Activated CD4-positive, CD25-positive, alpha-beta regulatory T cell (primary cell): ENCODE results near the gene GINS1.

Source experiments
- DNase-seq, 4 experiments: peaks; one replicate each; lab custom pipeline; 2025; lab: John Stamatoyannopoulos, UW

Gene GINS1

DNA sequence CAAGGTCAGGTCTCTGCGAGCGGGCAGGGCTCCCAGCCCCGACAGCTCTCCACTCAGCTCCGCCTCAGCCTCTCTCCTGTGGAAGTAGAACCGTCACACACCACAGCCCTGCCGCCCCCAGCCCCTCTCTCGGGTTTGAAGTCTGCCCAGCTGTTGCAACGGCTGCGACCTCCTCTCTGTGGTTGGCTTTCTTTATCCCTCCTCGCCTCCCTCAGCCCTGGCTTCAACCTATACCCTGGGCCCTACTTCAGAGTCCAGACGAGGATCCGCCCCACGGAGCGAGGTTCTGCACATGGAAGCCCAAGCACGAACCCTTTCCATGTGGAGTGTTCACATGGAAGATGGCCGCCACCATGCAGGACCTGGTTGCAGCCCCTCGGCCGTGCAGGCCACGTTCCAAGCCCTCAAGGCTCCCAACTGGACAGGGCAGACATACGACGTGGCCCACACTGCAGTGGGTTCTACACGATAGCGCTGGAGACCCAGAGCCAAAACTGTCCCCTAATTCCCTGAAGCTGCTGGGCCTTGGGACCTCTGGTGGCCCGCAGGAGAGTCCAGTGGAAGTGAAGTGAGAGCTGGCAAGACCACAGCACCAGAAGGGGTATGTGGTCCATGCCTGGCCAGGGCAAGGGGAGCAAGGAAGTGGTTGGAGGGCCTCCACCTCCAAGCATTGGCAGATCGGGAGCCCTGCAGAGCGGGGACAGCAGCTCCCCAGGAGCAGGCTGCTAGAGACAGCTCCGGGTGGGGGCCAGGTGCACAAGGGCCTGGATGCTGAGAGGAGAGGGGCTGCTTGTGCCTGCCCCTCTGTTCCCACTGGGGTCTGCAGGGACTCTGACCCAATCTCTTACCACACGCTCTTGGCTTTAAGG lies 69.8 kb downstream of the GINS1 start:
- no peak for DNase-seq

DNA sequence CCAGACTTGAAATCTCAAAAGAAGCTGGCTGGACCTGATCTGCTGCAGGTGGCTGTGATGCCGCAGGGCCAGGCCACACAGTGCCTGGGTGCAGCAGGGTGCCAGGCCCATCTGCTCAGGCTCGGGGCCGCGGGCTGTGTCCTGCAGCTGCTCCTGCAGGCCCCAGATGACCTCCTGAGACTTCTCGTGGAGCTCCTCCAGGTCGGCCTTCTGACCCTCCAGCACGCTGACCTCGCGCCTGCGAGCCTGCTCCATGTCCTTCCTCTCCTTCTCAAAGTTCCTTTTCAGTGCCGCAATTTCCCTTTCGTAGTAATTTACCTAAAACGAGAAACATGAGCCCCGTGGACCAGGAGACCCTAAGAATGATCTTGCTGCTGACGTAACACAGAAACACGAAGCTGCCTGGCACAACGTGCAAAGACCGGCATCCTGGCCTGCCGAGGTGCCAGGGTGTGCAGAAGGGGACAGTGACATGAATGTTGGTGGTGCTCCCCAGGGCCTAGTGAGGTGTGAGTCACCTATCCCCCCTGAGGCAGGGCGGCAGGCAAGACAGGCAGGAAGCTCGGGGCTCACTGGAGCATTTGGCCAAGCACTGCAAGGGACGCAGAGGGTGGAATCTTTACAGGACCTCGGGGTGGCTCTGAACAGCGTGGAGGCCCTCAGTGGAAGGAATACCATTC lies 71.6 kb downstream of the GINS1 start:
- DNase-seq: no peak

- DNase-seq: no peak
These were observed 72.2 kb downstream of the GINS1 start for GRCh38 chr20:25479638-25480037.

- no peak for DNase-seq
These were observed 72.7 kb downstream of the GINS1 start for GRCh38 chr20:25480156-25480555.

DNA sequence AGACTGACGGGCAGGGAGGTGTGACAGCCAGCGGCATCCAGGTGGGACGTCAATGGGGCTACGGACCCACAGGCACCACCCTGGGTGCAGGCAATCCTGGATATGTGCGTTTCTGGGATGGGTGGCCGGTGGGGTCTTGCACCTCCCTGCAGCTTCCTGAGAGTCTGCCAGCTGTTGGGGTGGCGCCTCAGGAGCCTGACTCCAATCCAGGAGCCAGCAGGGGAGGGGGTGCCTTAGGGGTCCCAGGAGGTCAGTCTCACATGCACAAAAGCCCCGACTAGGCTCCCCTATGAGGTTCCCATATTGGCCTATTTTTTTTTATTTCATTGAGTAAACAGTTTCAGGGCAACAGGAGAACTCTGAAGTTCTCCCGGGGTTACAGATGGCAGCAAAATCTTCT lies 73.3 kb downstream of the GINS1 start:
- DNase-seq: no peak

GRCh38 chr20:25481235-25481917 lies 73.9 kb downstream of the GINS1 start:
- no peak for DNase-seq

- no peak for DNase-seq
These were observed 74.4 kb downstream of the GINS1 start for GRCh38 chr20:25481918-25482253.

DNA sequence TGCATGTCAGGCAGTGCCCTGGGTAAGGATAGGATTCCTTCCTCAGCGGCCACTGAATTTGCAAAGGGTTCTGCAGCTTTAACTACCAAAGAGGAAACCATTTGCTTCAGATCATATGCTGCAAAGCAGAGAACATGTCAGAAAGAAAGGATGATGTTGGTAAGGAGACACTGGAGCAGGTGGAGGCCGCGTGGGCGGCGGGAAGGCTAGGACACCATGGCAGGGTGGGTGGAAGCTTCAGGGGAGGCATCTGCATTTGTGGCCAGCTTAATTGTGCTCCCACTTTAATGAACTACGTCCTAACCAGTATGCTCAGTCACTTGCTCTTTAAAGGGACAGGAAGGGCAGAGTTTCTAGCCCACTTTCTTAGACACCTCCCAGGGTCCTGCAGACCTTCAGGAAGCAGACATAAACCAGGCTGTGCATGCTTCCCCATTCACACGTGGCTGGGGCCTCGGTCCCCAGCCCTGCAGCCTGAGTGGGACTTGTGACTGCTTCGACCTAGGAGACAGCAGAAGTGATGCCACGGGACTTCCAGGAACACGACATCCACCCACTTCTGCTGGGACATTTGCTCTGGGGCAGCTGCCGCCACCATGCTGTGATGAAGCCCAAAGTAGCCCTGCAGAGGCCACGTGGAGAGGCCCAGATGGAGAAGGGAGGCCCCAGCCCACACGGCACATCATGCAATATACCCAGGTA lies 76.1 kb downstream of the GINS1 start:
- DNase-seq: no peak

- no peak for DNase-seq
These were observed 76.9 kb downstream of the GINS1 start for GRCh38 chr20:25484224-25484846.

- DNase-seq: no peak
These were observed 77.5 kb downstream of the GINS1 start for GRCh38 chr20:25484911-25485511.

DNA sequence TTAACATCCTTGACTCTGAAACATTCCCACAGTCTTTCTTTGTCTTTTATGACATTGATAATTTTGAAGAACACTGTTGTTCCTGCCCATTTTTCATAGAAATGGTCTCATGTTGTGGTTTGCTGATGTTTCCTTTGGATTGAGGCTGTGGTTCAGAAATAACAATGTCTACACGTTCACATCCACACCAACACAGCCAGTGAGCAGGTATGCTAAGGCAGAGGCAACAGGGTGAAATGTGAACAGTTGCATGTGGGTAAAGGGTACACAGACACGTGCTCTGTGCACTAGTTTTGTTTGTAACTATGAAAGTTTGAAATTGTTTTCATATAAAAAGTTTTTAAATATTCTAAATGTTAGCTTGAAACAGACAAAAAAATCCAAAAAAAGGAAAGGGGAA lies 78.4 kb downstream of the GINS1 start:
- no peak for DNase-seq

GRCh38 chr20:25486377-25486776 lies 78.9 kb downstream of the GINS1 start:
- DNase-seq: no peak

GRCh38 chr20:25487306-25487705 lies 79.8 kb downstream of the GINS1 start:
- DNase-seq: no peak

GRCh38 chr20:25487975-25488374 lies 80.5 kb downstream of the GINS1 start:
- no peak for DNase-seq

GRCh38 chr20:25489221-25489871 lies 81.9 kb downstream of the GINS1 start:
- DNase-seq: no peak

DNA sequence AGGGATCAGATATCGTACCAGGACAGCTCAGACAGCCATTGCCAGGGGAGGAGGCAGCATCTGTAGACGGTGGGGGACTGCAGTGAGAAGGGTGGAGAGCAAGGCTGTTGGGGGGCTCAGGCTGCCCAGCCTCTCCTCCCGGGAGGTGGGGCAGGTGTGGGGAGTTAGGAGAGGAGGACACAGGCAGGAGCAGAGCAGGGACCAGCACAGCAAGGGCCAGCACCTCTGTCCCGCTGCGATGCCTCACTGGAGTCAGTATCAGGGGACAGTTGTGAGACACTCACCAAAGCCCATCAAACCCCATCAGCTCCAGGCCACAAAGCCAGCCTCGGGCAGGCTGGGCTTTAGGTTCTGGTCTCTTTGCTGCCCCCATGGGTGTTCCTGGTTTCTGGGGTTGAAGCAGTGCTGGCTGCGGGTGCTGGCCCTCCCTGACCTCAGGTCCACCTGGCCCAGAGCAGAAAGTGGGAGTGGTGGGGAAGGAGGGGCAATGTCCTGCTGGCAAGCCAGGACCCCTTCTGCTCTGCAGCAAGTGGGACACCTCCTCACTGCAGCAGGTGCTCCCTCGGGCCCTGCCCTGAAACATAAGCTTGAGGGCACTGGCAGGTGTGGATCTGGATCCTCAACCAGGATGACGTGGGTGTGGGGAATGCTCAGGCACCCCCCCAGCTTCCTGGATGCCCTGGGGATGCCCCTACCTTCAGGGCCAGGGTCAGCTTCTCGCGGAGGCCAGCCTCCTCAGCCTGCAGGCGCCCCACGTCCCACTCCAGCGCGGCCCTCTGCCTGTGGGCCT lies 83.4 kb downstream of the GINS1 start:
- DNase-seq: no peak

GRCh38 chr20:25491446-25492038 lies 84.1 kb downstream of the GINS1 start:
- no peak for DNase-seq

DNA sequence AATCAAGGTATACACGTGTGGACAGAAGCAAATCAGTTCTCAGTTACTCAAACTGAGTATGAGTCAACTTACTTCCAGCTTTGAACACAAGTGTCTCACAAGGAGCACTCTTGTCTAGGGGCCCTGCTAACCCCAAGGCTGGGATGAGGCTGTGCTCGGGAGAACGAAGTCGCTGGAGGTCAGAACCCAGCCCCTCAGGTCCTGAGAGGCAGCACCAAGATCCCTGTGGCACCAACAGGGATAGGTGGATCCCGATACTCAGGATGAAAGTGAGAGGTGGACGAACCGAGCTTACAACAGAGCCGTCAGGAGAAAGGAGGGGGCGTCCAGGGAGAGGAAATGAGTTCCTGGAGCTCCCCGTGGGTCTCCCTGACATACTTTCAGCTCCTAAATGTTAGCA lies 85.7 kb downstream of the GINS1 start:
- no peak for DNase-seq

DNA sequence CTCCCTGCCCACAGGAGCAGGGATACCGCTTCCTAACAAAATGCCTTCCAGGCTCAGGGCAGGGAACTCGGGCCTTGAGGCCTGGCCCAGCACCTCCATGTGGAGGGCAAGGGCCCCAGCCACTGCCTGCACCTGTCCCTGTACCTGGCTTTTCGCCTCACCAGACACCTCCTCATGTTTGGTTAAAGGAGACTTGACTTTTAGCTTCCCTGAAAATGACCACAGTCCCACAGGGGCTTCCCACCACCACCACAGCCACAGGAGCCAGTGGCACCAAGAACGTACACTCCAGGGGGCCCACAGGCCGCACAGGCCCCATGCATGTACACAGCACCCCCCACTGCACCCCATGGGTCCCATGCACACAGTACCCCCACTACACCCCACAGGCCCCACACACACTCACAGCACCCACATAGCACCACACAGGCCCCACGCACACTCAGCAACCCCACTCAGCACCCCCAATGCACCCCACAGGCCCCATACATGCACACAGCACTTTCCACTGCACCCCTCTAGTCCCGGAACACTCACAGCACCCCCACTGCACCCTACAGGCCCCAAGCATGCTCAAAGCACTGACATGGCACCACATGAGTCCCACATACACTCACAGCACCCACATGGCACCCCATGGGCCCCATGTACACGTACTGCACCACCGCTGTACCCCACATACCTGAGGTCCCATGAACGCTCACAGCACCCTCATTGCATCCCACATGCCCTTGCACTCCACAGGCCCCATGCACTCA lies 86.5 kb downstream of the GINS1 start:
- DNase-seq: no peak
